Anterior cingulate cortex (tissue), 58 donors: ENCODE measurements around the gene PBX3.
"Not testable (repeated sequence)": the region's sequence is repeated elsewhere in the genome, so short reads cannot be mapped to it uniquely, and the experiment has no call there.

Experiments used
- DNase-seq, 58 donors: peaks; one replicate each; lab custom pipeline; 2025; lab: John Stamatoyannopoulos, UW

PBX3 gene

GRCh38 chr9:125771037-125771436 lies 23.9 kb downstream of the PBX3 start:
- no peak for DNase-seq

DNA sequence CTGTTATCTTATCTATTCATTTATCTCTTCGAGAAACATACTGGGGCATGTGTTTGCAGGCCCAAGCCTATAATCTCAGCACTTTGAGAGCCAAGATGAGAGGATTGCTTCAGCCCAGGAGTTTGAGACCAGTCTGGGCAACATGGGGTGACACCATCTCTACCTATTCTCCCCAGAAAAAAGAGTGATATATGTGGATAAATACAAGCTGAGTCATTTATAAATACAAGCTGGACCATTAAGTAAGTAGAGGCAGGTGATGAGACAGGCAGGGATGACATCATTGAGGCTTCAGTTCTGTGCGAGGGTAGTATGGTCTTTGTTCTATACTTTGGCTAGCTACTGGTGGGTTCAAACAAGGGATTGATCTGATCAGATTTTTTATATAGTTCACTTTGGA lies 25.6 kb downstream of the PBX3 start:
- no peak for DNase-seq

DNA sequence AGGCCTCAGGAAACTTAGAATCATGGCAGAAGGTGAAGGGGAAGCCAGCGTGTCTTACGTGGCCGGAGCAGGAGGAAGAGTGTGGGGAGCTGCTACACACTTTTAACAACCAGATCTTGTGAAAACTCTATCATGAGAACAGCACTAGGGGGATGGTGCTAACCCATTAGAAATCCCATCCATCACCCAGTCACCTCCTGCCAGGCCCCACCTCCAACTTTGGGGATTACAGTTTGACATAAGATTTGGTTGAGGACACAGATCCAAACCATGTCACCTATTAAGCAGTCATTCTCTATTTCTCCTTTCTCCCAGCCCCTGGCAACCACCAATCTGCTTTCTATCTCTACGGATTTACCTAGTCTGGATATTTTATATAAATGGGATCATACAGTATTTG lies 26.9 kb downstream of the PBX3 start:
- DNase-seq = no peak

DNA sequence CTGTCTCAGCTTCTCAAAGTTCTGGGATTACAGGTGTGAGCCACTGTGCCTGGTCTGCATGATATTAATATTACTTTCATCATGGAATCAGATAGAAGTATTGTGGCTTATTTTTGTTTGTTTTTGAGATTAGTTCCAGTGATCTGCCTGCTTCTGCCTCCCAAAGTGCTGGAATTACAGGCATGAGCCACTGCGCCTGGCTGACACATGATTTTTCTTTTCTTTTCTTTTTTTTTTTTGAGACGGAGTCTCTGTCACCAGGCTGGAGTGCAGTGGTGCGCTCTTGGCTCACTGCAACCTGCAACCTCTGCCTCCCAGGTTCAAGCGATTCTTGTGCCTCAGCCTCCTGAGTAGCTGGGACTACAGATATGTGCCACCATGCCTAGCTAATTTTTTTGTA lies 29.6 kb downstream of the PBX3 start:
- not testable (repeated sequence) for DNase-seq

DNA sequence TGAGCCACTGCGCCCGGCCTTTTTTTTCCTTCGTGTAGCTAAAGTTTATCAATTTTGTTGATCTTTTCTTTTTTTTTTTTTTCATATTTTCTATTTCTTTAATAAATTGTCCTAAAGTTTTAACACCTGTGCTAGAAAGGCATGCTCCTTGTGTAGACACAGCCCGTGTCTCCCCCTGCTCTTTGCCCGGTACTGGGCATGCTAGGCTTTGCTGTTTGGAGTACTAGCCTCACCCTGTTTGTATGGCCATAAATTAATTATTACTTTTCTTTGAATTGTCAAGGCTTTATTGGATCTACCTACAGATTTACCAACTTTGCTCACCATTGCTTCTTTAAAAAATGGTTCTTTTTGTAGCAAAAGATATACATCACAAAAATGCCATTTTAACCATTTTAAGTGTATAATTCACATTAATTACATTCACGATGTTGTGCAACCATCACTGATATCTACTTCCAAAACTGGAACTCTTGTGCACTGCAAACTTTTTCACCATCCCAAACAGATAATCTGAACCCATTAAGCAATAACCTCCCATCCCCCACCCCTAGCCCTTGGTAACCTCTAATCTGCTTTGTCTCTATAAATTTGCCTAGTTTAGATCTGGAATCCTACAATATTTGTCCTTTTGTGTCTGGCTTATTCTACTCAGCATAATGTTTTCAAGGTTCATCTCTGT lies 31.5 kb downstream of the PBX3 start:
- DNase-seq = not testable (repeated sequence)

DNA sequence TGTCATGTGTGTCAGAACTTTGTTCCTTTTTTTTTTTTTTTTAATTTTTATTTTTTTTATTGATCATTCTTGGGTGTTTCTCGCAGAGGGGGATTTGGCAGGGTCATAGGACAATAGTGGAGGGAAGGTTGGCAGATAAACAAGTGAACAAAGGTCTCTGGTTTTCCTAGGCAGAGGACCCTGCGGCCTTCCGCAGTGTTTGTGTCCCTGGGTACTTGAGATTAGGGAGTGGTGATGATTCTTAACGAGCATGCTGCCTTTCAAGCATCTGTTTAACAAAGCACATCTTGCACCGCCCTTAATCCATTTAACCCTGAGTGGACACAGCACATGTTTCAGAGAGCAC lies 32.0 kb downstream of the PBX3 start:
- DNase-seq = not testable (repeated sequence)

DNA sequence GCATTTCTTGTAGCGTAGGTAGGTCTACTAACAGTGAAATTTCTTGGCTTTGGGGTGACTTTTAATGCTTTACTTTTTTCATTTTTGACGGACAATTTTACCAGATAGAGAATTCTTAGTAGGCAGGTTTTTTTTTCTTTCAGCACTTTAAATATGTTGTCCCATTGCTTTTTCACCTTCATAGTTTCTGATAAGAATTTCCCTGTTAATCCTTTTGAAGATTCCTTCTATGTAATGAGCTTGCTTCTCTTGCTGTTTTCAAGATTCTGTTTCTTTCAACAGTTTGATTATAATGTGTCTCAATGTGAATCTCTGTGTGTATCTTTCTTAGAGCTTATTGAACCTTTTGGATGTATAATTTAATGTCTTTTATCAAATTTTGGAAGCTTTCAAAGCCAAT lies 35.5 kb downstream of the PBX3 start:
- DNase-seq = no peak

GRCh38 chr9:125784286-125785049 lies 37.3 kb downstream of the PBX3 start:
- DNase-seq = no peak

DNA sequence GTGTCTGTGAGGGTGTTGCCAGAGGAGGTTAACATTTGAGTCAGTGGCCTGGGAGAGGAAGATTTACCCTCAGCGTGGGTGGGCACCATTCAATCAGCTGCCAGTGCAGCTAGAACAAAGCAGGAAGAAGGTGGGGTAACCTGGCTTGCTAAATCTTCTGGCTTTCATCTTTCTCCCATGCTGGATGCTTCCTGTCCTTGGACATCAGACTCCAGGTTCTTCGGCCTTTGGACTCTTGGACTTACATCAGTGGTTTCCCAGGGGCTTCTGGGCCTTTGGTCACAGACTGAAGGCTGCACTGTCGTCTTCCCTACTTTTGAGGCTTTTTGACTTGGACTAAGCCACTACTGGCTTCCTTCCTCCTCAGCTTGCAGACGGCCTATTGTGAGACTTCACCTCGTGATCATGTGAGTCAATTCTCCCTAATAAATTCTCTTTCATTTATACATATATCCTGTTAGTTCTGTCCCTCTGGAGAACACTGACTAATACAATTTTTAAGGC lies 38.1 kb downstream of the PBX3 start:
- DNase-seq = no peak

- DNase-seq = no peak
Observed at GRCh38 chr9:125787715-125788114, 40.5 kb downstream of the PBX3 start.

- no peak for DNase-seq
Observed at GRCh38 chr9:125789196-125789595, 42.0 kb downstream of the PBX3 start.

DNA sequence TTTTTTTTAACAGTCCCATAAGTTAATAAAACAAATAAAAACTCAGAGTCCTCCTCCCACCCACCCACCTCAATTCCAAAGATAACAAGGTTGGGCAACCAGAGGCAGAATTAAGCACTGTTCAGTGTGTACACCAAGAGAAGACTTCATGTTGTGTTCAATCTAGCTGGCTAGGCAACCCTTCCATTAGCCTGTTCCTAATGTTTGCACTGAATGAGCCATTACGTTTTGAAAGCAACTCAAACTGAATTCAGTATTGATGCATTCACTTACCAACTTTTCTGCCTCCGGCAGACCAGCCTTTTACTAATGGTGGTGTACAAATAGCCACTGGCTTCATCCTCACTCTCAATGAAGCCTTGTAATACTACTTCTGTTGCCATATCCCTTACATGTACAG lies 47.5 kb downstream of the PBX3 start:
- no peak for DNase-seq

GRCh38 chr9:125795970-125796596 lies 48.9 kb downstream of the PBX3 start:
- DNase-seq = no peak

- DNase-seq = no peak
Observed at GRCh38 chr9:125797930-125798329, 50.8 kb downstream of the PBX3 start.

- no peak for DNase-seq
Observed at GRCh38 chr9:125803526-125803925, 56.4 kb downstream of the PBX3 start.

- no peak for DNase-seq
Observed at GRCh38 chr9:125805057-125805456, 57.9 kb downstream of the PBX3 start.

- DNase-seq = no peak
Observed at GRCh38 chr9:125805586-125805985, 58.4 kb downstream of the PBX3 start.

DNA sequence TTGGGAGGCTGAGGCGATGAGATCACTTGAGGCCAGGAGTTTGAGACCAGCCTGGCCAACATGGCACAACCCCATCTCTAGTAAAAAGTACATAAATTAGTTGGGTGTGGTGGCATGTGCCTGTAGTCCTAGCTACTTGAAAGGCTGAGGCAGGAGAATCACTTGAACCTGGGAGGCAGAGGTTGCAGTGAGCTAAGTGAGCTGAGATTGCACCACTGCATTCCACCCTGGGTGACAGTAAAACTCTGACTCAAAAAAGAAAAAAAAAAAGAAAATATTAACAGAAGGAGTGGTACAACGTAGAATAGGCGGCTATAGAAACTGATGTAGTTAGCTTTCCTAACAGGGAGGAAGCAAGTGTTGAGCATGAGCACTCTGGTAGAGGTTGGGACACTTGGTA lies 59.9 kb downstream of the PBX3 start:
- no peak for DNase-seq

DNA sequence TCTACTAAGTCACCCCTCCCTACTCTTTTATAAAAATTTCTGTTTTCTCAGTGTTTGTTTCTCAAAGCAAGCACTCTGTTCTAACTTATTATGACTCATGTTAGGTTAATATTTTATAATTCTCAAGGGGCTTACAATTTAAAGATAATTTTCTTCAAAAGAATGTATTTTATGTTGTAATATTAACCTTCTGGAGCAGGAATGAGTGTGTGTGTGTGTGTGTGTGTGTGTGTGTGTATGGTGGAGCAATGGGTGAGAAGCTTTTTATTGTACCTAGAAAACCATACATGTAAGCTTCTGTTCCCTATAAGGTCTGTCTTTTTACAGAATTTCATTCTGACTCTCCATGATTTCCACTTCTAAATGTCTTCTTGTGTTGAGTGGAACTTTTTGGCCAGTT lies 63.0 kb downstream of the PBX3 start:
- no peak for DNase-seq

GRCh38 chr9:125811002-125811401 lies 63.8 kb downstream of the PBX3 start:
- no peak for DNase-seq

DNA sequence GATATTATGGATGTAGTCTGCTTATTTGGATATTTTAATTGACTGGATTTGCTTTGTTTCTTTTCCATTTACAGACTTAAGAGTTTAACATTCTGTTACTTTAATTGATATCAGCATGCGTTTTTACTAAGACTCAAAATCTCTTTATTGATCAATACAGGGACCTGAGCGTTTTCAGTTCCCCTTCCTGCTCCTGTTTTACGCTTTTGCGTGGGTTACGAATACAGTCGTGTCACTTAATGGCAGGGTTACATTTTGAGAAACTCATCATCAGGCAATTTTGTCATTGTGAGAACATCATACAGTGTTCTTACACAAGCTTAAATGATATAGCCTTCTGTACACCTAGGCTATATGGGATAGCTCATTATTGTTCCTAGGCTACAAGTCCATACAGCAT lies 65.2 kb downstream of the PBX3 start:
- no peak for DNase-seq

DNA sequence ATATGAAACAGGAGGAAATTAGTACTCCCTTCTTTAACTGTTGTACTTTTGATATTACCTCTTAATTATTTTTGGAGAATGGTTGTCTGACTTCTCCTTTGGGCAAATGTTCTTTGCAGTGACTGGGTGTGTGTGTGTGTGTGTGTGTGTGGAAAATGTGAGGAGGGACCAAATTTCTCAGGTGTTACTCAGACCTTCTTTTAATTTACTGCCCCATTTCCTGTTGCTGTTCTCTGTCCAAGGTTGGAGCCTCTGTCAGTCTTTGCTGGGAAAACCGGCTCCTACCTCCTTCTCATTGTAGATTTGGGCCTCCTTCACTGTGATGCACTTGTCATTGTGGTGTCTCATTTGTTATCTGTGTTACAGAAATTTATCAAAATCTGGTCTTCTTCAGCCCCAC lies 68.4 kb downstream of the PBX3 start:
- DNase-seq = no peak
